Choroid plexus epithelial cell (primary cell): ENCODE measurements around the gene CFAP92.

Experiments
- DNase-seq: peaks from one replicate; pipeline ENCODE4 v3.0.0-alpha.2; 2010; ENCODE audit warnings: low read depth
- H3K4me3 ChIP-seq: 2 replicates; pipeline ENCODE4 v1.5.1; 2011; ENCODE audit warnings: low read depth, mild to moderate bottlenecking, control low read depth, low read length, moderate library complexity
- TF ChIP-seq, protein P1 (sequence below): conservative IDR thresholded peaks from 2 replicates; pipeline ENCODE4 v1.5.1; 2011; ENCODE audit warnings: low read depth, mild to moderate bottlenecking, control low read depth, inconsistent platforms, low read length, moderate library complexity

The CFAP92 gene

DNA sequence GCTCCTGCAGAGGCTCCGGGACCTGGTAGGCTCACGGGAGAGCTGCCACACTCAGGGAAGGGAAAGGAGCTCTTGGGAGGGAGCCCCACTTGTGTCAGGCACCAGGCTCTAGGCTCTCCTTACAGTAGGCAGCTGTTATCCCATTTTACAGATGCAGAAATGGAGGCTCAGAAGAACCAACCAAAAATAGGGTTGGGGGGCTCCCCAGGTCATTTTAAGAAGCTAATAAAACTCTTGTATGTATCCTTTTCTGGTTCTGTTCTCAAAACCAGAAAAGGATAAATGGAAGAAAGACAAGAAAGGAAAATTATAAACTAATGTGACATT lies 43.2 kb upstream of the CFAP92 start:
- no peak overlapping the region for H3K4me3 ChIP-seq
- TF ChIP-seq, protein P1, sequence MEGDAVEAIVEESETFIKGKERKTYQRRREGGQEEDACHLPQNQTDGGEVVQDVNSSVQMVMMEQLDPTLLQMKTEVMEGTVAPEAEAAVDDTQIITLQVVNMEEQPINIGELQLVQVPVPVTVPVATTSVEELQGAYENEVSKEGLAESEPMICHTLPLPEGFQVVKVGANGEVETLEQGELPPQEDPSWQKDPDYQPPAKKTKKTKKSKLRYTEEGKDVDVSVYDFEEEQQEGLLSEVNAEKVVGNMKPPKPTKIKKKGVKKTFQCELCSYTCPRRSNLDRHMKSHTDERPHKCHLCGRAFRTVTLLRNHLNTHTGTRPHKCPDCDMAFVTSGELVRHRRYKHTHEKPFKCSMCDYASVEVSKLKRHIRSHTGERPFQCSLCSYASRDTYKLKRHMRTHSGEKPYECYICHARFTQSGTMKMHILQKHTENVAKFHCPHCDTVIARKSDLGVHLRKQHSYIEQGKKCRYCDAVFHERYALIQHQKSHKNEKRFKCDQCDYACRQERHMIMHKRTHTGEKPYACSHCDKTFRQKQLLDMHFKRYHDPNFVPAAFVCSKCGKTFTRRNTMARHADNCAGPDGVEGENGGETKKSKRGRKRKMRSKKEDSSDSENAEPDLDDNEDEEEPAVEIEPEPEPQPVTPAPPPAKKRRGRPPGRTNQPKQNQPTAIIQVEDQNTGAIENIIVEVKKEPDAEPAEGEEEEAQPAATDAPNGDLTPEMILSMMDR: no peak
- no peak for DNase-seq

DNA sequence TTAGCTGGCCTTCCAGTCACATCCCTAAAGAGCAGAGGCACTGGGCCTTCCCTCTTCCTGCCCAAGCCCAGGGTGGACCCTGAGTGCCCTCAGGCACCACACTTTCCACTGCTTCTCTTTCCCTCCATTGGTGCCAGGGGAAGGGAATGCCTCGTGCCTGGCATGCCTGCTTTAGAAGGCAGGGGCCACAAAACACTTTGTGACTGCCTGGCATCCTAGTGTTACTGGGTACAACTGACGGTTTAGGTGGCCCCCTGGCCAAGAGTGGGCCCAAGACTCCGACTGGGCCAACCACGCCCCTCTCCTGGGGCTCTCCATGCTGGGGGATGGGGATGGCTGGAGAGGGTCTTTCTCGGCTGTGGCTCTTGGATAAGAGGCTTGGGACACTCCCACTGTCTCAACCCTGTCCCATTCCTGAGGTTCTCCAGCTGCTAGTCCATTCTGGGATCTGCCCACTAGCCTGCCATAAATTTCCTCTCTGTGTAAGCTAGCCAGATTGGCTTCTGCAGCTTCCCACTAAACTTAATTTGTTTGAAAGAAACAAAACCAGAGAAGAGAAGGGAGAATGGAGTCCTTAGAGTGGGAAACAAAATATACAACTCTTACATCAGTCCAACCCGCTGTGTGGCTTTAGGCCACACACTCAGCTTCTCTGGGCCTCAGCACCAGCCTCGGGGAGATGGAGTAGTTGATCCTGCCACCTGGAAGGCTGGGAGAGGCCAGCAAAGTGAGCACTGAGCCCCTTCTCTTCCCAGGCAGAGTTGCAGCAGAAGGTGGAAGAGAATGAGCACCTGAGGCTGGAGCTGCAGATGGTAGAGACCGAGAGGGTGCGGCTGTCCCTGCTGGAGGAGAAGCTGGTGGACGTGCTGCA lies 42.6 kb upstream of the CFAP92 start:
- DNase-seq: no peak
- H3K4me3 ChIP-seq: no peak overlapping the region
- TF ChIP-seq, protein P1: no peak

DNA sequence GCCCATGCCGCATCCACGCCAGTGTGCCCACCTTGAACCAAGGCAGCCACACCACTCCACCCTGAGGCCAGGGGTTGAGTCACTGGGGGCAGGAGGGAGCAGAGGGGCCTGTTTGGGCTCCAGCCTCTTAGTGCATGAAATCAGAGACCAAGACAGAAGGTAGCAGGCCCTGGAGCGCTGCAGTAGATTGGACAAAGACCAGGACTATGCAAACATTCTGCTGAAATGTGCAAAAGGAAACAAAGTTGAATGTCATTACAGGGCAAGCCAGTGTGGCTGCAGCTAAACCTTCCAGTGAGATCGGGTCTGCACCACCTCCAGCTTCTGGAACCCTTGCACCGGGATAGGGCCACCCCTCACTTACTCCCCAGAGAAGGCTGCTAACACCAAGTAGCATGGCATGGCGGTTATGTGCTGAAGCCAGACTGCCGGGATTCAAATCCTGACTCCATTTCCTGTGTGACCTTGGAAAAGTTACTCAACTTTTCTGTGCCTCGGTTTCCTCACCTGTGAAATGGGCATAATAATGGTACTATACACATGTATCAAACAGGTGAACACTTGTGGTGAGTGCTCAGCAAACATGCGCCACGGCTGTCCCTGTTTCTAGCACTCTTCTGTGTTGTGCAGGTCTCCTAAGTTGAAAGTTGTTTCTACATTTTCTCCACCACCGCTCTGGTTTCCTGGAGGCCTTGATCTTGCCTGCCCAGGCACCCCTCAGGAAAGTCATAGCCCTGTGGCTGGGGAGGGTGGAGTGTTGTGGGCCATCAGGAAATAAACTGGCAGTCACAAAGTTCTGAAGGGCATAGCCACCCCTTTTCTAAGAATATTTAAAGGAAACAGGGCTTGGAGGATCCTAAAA lies 41.7 kb upstream of the CFAP92 start:
- TF ChIP-seq, protein P1: no peak
- DNase-seq: no peak
- no peak overlapping the region for H3K4me3 ChIP-seq

DNA sequence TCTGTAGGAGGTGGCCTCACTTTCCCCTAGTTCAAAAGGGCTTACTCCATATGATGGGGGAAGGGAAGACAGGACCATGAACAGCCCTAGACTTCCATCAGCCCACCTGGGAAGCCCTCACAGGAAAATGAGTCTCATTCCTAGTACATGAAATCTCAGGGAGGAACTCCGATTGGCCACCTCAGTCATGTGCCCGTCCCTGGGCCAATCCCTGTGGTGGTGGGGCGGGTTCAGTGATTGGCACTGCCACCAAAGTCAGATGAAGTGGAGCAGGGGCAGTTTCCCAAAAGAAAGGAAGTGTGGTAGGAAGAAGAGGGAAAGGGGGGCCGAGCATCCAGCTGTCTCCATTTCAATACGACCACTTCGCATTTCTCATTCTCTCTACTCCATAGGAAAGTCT lies 40.8 kb upstream of the CFAP92 start:
- H3K4me3 ChIP-seq: no peak overlapping the region
- no peak for DNase-seq
- TF ChIP-seq, protein P1: no peak

DNA sequence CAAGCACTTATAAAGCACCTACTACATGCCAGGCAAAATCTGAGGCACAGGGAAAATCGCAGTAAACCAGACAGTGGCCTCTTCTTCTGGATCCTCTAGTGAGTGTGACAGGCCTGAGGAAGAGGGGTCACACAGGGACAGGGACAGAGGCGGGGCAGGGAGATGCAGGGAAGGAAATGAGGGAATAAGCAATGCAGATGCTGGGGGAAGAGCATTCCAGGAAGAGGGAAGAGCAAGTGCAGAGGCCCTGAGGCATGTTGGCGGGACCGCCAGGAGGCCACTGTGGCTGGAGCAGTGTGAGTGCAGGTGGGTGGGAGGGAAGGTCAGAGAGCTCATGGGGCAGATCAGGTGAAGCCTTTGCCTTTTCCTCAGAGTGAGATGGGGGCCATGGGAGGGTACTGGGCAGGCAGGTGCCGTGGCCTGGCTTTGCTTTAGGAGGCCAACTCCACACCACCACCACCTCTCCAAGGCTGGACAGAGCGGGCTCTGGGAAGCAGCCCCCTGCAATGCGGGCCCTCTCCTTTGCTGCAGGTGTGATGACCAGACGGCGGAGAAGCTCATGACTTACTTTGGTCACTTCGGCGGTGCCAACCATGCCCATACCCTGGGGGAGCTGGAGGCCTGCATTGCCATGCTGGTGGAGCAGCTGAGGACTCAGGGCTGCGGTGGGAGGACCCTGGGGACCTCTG lies 39.9 kb upstream of the CFAP92 start:
- H3K4me3 ChIP-seq: no peak overlapping the region
- DNase-seq: no peak

DNA sequence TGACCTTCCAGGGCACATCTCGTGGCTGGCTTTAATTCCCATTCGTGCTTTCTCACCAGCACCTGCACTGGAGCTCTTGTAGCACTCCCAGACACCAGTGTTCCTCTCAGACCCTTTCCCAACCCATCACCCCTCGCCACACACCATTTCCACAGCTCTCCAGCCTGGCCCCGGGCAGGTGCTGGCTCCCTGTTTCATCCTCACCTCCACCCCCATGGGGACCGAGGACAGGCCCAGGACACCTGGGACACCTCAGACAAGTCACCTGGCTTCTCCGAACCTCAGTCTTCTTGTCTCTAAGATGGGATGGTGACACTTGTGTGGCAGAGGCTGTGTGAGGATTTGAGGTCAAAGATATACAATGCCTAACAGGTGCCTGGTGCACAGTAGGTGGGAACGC lies 39.3 kb upstream of the CFAP92 start:
- H3K4me3 ChIP-seq: no peak overlapping the region
- TF ChIP-seq, protein P1: no peak
- DNase-seq: no peak

More for the DNA sequence above, 39.9 kb upstream of the CFAP92 start:
- TF ChIP-seq, protein P1: no peak
